Stimulated activated CD8-positive, alpha-beta memory T cell treated with anti-CD3 and anti-CD28 coated beads, Interleukin-12 subunit alpha, Interleukin-12 subunit beta, amount 100 ng/mL, for 1 hour (primary cell): Measurements from ENCODE around the gene CRELD2.
"Not testable (repeated sequence)": the region's sequence is repeated elsewhere in the genome, so short reads cannot be mapped to it uniquely, and the experiment has no call there.

ENCODE experiments used
- DNase-seq: peaks from one replicate; pipeline ENCODE4 v3.0.0-alpha.2; 2020; ENCODE audit warnings: low read depth

CRELD2 gene

DNA sequence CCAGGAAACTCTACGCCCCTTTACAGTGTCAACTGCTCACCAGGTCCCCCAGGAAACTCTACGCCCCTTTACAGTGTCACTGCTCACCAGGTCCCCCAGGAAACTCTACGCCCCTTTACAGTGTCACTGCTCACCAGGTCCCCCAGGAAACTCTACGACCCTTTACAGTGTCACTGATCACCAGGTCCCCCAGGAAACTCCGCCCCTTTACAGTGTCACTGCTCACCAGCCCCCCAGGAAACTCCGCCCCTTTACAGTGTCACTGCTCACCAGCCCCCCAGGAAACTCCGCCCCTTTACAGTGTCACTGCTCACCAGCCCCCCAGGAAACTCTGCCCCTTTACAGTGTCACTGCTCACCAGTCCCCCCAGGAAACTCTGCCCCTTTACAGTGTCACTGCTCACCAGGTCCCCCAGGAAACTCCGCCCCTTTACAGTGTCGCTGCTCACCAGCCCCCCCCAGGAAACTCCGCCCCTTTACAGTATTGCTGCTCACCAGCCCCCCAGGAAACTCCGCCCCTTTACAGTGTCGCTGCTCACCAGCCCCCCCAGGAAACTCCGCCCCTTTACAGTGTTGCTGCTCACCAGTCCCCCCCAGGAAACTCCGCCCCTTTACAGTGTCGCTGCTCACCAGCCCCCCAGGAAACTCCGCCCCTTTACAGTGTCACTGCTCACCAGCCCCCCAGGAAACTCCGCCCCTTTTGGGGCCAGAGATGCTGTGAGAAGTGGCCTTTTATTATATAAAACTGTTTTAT, 26.8 kb downstream of the CRELD2 start:
- not testable (repeated sequence) for DNase-seq

DNA sequence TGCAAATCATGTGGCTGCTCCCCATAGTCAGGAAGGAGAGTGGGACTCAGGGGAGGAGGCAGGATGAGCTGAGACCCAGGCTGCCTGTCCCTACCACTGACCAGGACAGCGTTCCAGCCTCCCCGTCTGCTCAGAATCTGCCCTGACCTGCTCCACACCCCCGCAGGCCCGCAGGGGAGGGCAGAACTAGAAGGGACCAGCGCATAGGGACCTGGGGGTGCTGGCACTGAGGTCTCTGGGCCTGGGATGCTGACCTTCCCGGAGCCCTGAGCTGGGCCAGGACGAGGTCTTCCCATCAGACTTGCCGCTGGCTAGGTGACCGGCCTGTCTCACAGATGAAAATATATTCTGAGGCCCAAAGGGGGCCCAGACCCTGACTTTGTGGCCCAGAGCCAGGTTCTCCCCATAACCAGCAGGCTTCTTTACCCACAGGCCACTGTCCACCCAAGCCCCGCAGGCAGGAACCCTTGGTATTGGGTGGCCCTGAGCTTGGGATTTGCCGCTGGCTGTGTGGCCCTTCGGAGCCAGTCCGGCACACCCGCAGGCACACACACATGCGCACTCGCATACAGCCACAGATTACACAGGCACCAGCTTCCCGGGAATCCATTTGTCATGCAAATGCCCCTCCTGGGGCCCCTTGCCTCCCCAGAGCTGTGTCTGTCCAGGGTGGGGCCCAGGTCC, 28.3 kb downstream of the CRELD2 start:
- no peak for DNase-seq

DNA sequence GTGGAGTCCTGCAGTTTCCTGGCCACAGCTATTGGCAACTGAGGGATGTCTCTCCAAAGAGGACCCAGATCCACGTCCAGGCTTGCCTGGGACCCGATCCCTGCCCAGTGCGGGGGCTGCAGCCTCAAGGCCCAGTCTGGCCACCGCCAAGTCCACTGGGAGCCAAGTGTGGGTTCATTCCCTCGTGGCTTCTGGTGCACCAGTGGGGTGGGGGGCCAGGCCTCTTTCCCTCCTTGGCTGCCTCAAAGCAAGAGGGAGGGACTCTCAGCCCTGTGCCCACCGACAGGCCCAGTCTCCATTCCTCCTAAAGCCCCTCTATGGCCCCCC, 28.8 kb downstream of the CRELD2 start:
- no peak for DNase-seq

DNA sequence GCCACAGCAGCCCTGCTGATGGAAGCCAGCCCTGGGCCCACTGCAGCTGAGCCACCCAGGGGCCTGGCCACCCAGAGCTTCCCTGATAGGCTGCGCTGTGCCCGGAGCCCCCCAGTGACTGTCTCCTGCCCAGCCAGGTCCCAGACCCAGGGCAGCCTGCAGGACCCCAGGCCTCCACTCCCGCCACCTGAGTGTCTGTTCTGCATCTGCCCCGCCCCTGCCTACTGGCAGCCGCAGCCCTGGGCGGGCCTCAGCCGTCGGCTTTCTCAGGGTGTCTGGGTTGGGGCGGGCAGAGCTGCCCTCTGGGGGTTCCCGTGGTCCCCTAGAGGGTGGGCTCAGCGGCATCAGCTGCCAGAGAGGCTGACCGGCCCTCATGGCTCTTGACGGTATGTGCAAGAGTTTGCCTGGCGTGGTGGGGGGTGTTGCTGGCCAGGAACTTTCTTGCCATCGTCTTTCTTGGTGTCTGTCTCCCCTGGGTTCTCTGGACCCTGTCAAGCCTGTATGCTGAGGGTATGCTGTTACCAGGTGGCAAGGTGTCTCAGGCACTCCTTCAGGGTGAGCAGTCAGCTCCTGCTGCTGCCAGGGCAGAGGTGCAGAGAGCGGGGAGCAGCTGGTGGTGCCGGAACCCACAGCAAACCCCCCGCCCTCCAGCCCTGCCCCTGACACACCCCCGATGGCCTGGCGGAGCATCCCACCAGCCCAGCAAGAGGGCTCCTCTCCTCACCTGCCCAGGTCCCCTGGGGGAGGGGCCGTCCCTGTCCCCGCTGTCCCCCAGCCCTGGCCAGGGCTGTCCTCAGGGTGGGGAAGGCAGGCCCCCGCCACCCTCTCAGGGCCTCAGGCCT, 29.9 kb downstream of the CRELD2 start:
- no peak for DNase-seq

DNA sequence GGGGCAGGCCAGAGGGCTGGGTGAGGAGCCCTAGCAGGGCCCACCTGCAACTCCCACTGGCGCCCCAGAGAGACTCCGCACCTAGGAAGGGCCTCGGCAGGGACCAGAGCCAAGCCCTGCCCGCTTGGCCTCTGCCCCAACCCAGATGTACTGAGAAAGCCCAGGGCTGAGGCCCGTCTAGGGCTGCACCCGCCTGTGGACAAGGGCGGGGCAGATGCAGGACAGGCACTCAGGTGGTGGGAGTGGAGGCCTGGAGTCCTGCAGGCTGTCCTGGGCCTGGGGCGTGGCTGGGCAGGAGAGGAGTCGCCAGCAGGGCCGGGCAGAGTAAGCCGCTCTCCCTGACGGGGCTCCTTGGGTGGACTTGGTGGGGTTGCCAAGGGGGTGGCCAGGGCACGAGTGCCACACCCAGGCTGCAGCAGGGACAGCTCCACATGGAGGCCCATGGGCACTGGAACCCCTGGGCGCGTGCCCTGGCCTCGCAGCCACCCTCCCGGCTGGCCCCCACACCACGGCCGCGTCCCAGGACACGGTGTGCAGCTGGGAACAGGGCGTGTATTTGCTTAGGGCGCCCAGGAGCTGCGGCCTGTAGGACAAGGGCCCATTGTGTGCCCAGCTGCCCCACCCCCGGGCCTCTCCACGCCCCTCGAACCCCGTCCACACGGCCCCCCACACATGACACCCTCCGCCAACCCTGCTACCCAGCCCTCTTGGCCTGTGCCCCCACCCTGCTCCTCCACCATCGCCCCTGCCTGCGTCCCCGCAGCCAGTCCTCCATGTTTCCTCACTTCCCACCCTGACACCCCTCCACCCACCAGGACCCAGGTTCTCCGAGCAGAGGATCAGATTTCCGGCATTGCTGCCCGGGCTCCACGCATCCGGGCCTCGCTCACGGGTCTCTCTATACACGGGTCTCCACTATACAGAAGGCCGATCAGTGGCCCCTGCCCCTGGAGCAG, 30.8 kb downstream of the CRELD2 start:
- DNase-seq: no peak

DNA sequence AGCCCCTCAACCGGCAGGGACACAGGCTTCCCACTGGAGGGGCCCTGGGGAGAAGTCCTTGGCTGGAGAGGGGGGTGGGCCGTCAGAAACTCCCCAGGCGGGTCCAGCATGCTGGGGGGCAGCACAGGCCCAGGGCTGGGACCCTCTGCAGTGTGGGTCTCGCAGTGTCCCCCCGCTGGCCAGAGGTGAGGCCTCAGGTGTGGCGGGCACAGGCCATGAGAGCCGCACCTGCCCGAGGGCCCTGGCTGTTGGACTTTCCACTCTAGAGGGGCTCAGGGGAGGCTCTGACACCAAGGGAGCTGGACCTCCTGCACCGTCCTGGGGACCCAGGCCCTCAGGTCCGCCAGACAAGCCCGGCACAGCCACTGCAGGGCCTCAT, 31.5 kb downstream of the CRELD2 start:
- DNase-seq: no peak

DNA sequence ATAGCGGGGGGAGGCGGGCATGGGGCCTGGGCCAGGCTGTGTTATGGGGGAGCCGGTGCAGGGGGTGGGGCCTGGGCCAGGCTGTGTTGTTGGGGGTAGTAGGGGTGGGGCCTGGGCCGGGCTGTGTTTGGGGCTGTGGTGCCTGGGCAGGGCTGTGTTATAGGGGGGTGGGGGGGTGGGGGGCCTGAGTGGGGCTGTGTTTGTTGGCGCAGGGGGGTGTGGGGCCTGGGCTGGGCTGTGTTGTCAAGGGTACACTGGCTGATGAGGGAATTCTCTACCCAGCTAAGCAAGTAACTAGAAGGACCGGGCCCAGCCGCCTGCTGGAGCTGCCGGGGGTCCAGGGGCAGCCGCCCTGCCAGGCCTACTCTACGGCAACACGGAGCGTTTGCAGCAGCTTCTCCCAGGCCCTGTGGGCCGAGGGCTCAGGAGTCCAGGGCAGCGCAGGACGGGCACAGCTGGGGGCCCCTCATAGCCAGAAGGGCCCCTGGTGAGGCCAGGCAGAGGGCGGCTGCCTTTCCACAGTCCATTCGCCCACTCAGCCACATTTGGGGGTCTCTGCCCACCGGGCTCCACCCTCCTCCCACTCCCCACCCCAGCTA, 32.1 kb downstream of the CRELD2 start:
- DNase-seq: no peak

DNA sequence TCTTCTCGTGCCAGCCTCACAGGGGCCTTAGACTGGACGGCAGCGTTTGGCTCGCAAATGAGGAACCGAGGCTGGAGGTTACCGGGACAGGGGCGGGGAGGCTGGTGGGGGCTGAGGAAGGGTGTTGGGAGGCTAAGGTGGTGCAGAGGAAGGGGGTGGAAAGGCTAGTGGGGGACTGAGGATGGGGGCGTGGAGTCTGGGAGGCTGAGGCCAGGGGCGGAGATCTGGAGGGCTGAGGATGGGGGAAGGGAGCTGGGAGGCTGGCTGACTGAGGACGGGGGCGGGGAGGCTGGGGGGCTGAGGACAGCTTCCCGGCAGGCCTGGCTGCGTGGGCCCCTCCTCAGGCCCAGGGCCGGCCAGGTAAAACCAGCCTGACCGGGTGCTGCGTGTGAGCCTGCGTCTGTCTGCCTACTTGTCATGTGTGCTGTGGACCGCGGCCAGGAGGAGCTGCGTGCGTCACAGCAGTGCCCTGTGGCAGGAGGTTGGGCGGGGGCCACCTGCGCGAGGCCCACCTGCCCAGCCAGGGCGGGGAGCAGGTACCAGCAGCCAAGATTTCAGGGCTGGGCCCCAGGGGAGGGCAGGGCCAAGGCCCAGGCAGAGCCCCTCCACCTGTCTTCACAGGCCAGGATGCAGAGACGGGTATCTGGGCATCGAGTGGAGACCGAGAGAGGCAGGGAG, 32.7 kb downstream of the CRELD2 start:
- DNase-seq: no peak

DNA sequence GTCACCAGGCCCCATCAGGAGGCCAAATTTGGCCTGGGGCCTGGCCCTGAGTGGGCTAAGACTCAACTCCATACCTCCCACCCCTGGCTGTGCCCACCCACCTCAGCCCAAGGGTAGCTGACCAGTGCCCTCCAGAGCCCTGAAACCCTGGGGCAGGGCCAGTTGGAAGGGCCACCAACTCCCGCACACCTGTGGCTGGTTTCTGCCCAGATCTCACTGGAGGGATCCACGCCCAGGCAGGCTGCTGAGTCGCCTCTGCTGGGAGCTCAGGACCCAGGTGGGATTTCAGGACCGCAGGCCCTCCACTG, 33.2 kb downstream of the CRELD2 start:
- no peak for DNase-seq

DNA sequence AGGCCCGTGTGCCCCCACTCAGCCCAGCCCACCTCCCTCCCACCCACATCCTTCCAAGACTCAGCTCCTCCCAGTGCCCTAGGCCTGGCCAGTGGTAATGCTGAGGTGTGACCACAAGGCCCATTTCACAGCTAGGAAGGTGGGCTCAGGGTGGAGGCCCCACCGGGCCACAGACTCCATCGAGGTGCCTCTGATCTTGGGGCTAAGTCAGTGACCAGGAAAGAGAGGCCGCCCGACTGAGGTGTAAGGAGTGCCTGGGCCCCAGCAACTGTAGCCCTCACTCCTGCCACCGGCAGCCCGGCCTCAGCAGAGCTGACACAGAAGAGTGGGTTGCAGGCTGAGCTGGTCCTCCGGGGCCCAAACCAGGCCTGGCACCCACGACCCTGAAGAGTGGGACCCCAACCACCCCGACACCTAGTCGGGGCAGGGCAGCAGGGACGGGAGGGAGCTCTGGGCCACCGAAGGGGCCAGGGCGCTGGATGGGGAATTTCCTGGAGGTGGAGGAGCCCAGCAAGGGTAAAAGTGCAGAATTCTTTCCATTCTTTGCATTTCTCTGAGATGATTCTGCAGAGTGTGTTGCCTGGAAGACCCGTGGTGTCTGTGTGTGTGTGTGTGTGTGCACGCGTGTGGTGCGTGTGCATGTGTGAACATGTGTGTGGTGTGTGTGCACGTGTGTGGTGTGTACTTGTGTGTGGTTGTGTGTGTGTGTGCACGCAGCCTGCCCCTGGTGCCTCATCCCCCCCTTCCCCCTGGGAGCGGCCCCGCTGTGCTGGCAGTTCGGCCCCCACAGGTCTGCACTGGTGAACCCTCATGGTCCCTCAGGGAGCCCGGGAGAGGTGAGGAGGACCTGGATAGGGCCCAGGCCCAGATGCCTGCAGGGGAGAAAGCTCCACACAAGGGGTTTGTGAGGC, 33.8 kb downstream of the CRELD2 start:
- DNase-seq: no peak

DNA sequence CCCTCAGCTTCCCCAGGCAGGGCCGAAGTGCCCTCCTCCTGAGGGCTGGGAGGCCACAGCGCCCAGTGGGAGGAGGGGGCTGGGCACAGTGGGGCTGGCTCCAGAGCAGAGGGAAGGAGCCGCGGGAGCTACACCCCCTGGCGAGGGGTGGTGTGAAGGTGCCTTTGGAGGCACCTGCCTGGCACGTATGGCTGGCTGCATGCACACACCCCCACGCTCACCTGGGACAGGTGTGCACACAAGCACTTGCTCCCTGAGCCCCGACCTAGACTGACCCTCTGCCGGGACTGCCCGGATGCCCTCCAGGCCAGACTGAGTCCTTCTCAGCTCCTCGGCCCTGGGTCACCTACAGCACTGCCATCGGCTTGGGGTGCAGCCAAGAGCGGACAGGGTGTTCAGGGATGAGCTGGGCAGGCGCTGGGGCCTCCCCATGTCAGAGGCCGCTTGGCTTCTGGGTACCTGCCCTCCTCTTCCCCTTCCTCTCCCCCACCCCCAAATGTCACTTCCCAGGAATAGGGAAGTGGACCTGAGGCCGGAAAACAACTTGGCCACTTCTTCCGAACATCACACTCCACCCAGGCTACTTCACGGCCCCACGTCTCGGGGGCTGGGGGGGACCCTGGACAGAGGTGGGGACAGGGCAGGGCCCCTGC, 34.7 kb downstream of the CRELD2 start:
- DNase-seq: no peak

DNA sequence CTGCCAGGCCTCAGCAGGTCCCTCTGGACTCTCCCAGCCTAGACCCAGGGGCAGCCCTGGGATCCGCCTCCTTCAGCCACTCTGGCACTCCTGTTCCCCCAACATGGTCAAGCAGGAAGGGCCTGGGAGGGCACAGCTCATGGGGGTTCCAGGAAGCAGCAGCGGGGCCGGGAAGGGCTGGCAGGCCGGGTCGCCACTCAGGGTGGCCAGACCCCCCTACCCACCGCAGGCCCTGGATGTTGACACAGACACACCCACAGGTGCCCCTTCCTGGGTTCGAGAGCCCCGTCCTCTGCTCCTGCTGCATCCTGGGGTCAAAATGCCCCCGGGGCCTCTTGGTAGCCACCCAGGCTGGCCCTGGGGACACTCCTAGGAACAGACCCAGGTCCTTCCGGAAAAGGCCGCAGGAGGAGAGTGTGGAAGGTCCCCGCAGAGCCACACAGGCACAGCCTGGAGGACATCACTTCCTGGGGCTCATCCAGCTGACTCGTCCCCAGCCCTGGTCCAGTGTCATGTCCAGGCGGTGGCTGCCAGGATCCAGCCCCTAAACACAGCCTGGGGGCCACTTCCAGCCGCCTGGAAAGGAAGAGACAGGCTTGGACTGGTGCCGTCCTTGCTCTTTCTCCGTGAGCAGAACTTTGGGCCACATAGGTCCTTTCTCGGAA, 35.4 kb downstream of the CRELD2 start:
- DNase-seq: no peak

DNA sequence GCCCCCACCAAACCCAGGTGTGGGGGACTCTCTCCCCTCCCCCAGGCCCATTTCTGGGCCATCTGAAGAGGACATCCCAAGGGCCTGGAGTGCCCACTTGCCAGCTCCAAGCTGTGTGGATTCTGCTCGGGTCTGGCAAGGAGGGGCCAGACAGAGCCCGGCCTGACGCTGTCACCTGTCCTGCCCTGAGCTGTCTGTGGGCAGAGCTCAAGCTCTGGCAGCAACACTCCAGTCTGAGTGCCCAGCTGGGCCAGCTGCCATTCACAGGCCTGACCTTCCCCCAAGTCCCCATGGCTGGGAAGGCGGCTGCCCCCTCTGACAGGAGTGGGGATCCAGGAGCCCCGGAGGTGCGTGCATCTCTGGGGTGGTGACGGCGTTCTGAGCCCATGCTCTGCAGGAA, 35.9 kb downstream of the CRELD2 start:
- no peak for DNase-seq

DNA sequence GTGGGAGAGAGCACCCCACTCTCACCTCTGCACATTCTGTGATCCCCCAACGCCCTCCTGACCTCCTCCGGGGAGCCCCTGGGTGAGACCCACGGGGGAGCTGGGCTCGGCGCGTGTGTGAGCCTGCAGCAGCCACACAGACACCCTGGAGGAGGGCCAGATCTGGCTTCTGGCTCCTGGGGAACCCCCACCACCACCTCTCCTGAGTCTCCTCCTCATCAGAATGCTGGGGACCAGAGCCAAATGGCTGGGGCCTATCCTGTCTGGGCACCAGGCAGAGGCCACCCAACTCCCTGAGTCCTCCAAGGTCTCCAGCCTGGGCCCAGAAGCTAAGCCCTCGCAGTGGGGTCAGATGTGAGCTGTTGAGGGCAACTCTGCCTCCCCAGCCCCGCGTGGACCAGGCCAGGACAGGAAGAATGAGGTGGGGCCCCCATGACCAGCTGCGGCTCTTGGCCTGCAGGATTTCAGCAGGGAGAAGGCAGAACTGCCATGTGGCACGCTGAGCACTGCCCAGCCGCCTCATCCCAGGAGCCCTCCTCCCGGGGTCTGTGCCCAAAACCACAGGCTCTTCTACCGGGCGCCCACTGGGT, 36.7 kb downstream of the CRELD2 start:
- no peak for DNase-seq

DNA sequence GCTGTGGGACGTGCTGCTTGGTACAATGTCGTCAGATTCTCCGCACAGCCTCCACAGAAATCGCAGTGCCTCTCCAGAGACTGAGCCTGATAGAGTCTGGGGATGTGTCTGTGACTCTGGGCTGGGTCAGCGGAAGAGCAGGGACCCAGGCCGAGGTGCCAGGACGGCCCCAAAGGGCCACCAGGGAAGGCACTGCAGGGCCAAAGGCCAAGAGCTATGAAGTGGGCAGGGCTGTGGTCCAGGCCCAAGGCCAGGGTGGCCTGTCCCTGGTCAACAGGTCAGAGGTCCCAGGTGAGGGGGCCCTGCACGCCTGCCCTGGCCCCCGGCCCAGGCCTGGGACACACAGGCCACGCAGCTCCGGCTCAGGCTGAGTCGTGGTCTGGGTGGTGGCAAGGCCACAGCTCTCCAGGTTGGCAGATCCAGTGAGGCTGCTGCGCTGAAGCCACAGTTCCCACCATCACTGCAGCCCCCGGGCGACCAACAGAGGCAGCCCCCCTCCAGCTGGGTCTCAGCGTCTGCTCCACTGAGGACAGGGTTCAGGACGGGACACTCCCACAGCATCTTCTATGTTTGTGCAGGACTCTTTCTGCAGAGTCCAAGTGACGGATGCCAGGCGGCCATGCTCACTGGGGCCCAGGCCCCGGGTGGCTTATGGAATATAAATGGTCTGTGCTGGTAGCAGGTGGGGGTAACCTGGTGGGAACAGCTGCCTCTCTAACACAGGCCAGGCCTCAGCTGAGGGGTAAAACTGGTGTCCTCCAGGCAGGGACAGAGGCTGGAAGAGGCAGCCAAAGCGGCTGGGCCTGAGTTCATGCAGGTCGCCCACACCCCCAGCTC, 37.4 kb downstream of the CRELD2 start:
- DNase-seq: no peak

DNA sequence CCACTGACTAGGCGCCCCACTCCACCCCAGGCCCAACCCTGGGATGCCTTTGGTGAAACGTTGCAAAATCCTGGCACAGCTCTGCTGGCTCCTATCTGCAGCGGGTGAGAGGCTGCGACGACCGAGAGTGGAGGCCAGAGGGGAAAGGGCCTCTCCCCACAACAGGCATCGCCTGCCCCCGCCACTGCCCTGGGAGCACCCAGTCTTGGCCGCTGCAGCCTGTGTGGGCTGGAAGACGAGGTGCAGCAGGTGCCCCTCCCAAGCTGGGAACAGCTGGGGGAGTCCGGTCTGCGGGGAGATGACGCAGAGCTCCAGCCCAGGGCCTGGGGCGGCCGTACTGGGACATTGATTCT, 38.0 kb downstream of the CRELD2 start:
- no peak for DNase-seq

DNA sequence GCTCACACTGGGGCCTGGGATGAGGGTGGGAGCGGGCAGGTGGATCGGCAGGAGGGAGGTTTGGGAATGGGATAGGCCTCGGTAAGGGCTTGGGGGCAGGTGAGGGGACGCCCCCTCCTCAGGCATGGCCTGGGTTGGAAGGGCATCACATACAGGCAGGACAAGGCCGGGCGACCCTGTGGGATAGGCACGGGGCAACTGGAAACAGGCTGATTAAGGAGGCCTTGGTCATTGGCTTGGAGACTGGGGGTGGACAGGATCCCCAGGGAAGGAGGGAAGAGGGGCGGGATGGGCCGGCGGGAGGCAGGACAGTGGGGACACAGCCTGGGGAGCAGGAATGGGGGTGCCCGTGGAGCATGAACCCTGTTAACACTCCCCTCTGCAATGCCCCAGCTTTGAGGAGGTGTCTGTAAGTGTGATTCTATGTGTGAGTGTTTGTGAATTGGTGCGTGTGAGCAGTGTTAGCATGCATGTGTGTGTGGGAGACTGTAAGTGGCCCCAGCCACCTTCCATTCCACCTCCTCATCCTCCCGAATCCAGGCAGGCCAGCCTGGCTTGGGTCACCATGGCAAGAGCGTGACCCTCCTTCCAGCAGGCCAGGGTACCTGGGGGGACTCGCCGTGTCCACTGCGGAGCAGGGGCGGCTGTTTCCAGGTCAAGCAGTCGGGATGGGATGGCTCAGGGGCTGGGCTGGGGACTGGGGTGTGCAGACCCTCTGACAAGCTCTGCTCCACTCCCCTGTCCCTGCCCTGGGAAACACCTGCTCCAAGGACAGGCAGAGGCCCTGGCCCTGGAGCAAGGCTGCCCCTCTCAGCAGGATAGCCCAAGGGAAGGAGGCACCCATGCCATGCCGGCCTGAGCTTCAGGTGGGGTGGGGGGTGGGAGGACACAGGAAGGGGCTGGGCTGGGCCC, 38.7 kb downstream of the CRELD2 start:
- DNase-seq: no peak
